HepG2 (cell line): ENCODE measurements around the gene OLFM1. TPM values are rescaled to one million over a fixed set of nuclear protein-coding genes. Genes with fewer than 3 reads are reported as not detected.

ENCODE experiments used
- ATAC-seq: fragments of 200-7000 bp; cut with Tn5 transposase; 3 replicates; pipeline ENCODE4 v1.9.1; 2020; ENCODE audit warnings: mild to moderate bottlenecking, moderate library complexity
- BruUV-seq: library from RNA; stranded (reverse); fragments of 400-500 nt; replicated peaks from 2 replicates; lab custom pipeline; 2021; lab: Mats Ljungman, UMichigan
- CTCF ChIA-PET: fragments of 300-600 bp; formaldehyde crosslinking; extraction: SDS; loops from one replicate; lab custom pipeline; 2021; ENCODE audit warnings: low total read pairs, inconsistent platforms, low intra/inter-chr PET ratio; lab: Yijun Ruan, JAX
- POLR2A ChIA-PET: fragments of 350-600 bp; sonication (Branson Sonifier 250); formaldehyde crosslinking; loops from one replicate; lab custom pipeline; 2020; ENCODE audit warnings: antibody characterized with exemption, inconsistent platforms; lab: Yijun Ruan, JAX
- DNase-seq: peaks from one replicate; pipeline ENCODE4 v3.0.0-alpha.2; 2015; ENCODE audit warnings: low spot score
- FAIRE-seq: peaks from 3 replicates; lab custom pipeline; 2011; peaks lifted over from hg19 to GRCh38; lab: Jason Lieb, UNC
- H2AFZ ChIP-seq: one replicate; pipeline ENCODE4 v1.6.1; 2011; ENCODE audit warnings: low read length, inconsistent platforms
- H3K27ac ChIP-seq: fragments of 300-600 bp; 3 replicates; pipeline ENCODE4 v1.8.0; 2011; ENCODE audit warnings: mixed run types, mild to moderate bottlenecking, mixed read lengths, low read length, inconsistent platforms; ENCODE audit not compliant: insufficient read depth; ENCODE audit errors: extremely low read length
- H3K27me3 ChIP-seq, 2 experiments: fragments of 200-600 bp in 1 of 2; 2 replicates in 1 of 2; 3 replicates in 1 of 2; pipeline versions ENCODE4 v1.6.0 to v1.8.0; 2011; ENCODE audit warnings: low read length in 2 of 2, mild to moderate bottlenecking in 2 of 2, moderate library complexity in 2 of 2, inconsistent platforms in 1 of 2; ENCODE audit not compliant: insufficient read depth in 2 of 2, control insufficient read depth in 1 of 2
- H3K36me3 ChIP-seq, 2 experiments: fragments of 200-600 bp in 1 of 2; replicated peaks in 1 of 2; 2 replicates in 1 of 2; 3 replicates in 1 of 2; pipeline versions ENCODE4 v1.5.1 to v1.8.0; 2011; ENCODE audit warnings: low read length in 2 of 2, inconsistent platforms in 1 of 2; ENCODE audit not compliant: insufficient read depth in 2 of 2, control insufficient read depth in 1 of 2
- H3K4me1 ChIP-seq: 2 replicates; pipeline ENCODE4 v1.5.1; 2012; ENCODE audit warnings: low read length, inconsistent platforms; ENCODE audit not compliant: insufficient read depth
- H3K4me2 ChIP-seq: 2 replicates; pipeline ENCODE4 v1.6.0; 2011; ENCODE audit warnings: low read depth, low read length, inconsistent platforms
- H3K4me3 ChIP-seq, 3 experiments: fragments of 200-600 bp in 1 of 3; sonication (generic), shearing (Covaris generic) in 1 of 3; replicated peaks in 1 of 3; 2 replicates each; pipeline ENCODE4 v1.5.1; 2011 to 2016; ENCODE audit warnings: low read length in 3 of 3, inconsistent platforms in 2 of 3, low read depth in 2 of 3, mild to moderate bottlenecking in 2 of 3, control low read depth in 1 of 3, mixed read lengths in 1 of 3; ENCODE audit not compliant: insufficient read depth in 1 of 3
- H3K79me2 ChIP-seq: one replicate; pipeline ENCODE4 v1.6.1; 2011; ENCODE audit warnings: low read length, inconsistent platforms; ENCODE audit not compliant: insufficient read depth
- H3K9ac ChIP-seq: 2 replicates; pipeline ENCODE4 v1.6.0; 2011; ENCODE audit warnings: mild to moderate bottlenecking, low read depth, low read length, inconsistent platforms; ENCODE audit not compliant: insufficient read depth
- H3K9me3 ChIP-seq: 2 replicates; pipeline ENCODE4 v1.5.1; 2012; ENCODE audit warnings: mild to moderate bottlenecking, low read length
- H4K20me1 ChIP-seq: 2 replicates; pipeline ENCODE4 v1.6.0; 2011; ENCODE audit warnings: inconsistent platforms, mild to moderate bottlenecking, low read length, moderate library complexity; ENCODE audit not compliant: insufficient read depth
- DMAP1 ChIP-seq: IDR thresholded peaks from 2 replicates; pipeline ENCODE4 v1.6.1; 2016
- ERF ChIP-seq: IDR thresholded peaks from 2 replicates; pipeline ENCODE4 v1.6.1; 2018; ENCODE audit warnings: missing biosample characterization, missing genetic modification reagents
- FOSL1 ChIP-seq: sonication (generic); formaldehyde crosslinking; IDR thresholded peaks from 2 replicates; pipeline ENCODE4 v1.9.0; 2021; ENCODE audit warnings: missing genetic modification reagents, borderline replicate concordance
- GTF3A ChIP-seq: sonication (generic); formaldehyde crosslinking; conservative IDR thresholded peaks from 2 replicates; pipeline ENCODE4 v1.4.0; 2020; ENCODE audit warnings: mild to moderate bottlenecking, missing genetic modification reagents
- NKX3-1 ChIP-seq: sonication (generic); formaldehyde crosslinking; IDR thresholded peaks from 2 replicates; pipeline ENCODE4 v1.5.0; 2020; ENCODE audit warnings: missing genetic modification reagents
- SATB2 ChIP-seq: sonication (generic); formaldehyde crosslinking; IDR thresholded peaks from 2 replicates; pipeline ENCODE4 v1.5.0; 2020; ENCODE audit warnings: missing genetic modification reagents
- SKIL ChIP-seq: sonication (generic); formaldehyde crosslinking; IDR thresholded peaks from 2 replicates; pipeline ENCODE4 v1.8.0; 2022; ENCODE audit warnings: missing genetic modification reagents, mild to moderate bottlenecking, moderate library complexity, borderline replicate concordance
- SOX5 ChIP-seq: IDR thresholded peaks from 2 replicates; pipeline ENCODE4 v1.6.1; 2016; ENCODE audit warnings: borderline replicate concordance
- ZNF354B ChIP-seq: sonication (generic); formaldehyde crosslinking; IDR thresholded peaks from 2 replicates; pipeline ENCODE4 v1.8.0; 2022; ENCODE audit warnings: mild to moderate bottlenecking, missing genetic modification reagents
- WGBS: methylation state at CpG from one replicate; pipeline ENCODE4 v1.1.6; 2017; ENCODE audit warnings: low lambda C conversion rate; 5-methylcytosine and 5-hydroxymethylcytosine counted together
- in situ Hi-C: cut with HindIII; loops from 2 replicates; pipeline ENCODE4 v1.10.0; 2017; ENCODE audit warnings: low pct_unique_long_range_greater_than_20kb; ENCODE audit not compliant: extremely low pct_ligation_motif_present
- intact Hi-C: fragments of 100-400 bp; cut with micrococcal nuclease; formaldehyde crosslinking; loops from one replicate; pipeline ENCODE4 v1.10.0; 2022; ENCODE audit not compliant: unreplicated experiment
- polyA plus RNA-seq, 8 experiments: library from polyadenylated mRNA; depleted of rRNA in 3 of 8; stranded (reverse) in 7 of 8; unstranded in 1 of 8; fragments of >200 nt; fragmentation: Illumina TruSeq in 4 of 8; extraction: Trizol in 4 of 8; gene quantifications; 2 replicates each; pipeline versions ENCODE4 v1.2.1 to v1.2.3, GENCODE V29; 2011 to 2016; ENCODE audit warnings: low read depth in 4 of 8, missing spikeins in 1 of 8, mixed read lengths in 1 of 8; ENCODE audit not compliant: insufficient read depth in 1 of 8
- total RNA-seq, 5 experiments: library from RNA; depleted of rRNA; stranded (reverse); fragments of >200 nt; fragmentation: Illumina TruSeq; extraction: Trizol; gene quantifications; 2 replicates each; pipeline ENCODE4 v1.2.3, GENCODE V29; 2016; ENCODE audit warnings: low read depth in 1 of 5
- TF ChIP-seq, protein P1 (sequence below): sonication (generic); formaldehyde crosslinking; IDR thresholded peaks from 2 replicates; pipeline ENCODE4 v1.4.0; 2020; ENCODE audit warnings: missing genetic modification reagents

Gene OLFM1
- total and polyA plus RNA-seq, 2 of the 13 experiments (the other 11 are each of a cell fraction or from before 2014, with no cell fraction given) = not detected

DNA sequence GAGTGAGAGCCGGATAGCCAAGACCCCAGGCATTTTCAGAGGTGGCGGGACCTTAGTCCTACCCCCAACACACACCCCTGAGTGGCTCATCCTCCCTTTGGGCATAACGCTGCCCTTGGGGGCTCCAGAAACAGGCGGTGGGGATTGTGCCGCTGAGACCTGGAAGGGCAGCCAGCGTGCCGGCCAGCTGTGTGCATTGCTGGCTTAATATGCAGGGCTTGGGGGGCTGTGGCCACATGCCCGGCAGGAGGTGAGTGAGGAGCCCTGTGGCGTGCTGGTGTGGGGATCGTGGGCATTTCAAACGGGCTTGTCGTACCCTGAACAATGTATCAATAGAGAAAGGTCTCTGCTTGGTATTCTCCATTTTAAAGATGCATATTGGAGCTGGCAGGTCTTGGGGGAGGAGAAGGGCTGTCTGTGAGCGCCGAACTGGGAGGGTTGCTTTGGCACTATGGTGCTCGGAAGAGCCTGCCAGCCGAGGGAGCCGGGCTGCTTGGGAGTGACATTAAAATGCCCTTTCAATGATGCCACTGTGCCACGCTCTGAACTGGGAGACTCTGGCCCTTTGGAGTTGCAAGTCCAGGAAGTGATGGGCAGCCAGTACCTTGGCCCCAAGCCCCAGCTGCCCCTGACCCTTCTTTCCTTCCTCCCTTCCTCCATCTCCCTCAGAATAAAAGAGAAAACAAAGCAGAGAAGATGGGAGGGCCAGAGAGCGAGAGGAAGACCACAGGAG, 11.2 kb upstream of the OLFM1 start:
- Histone ChIP-seq H4K20me1 (peaks cover 7% of the 10 kb centered on the region; the same call in 1 of the 2 replicates), H3K27ac (no peak overlapping the region), H3K79me2 (no peaks in the 10 kb centered on the region), H2AFZ (no peak overlapping the region), H3K27me3 (peaks cover 3 to 62% of the 10 kb centered on the region in 2 experiments; a peak in 3 of 5 replicates), H3K9ac (no peak overlapping the region), H3K4me3 (no peak overlapping the region), H3K9me3 (no peaks in the 10 kb centered on the region), H3K4me2 (no peak overlapping the region), H3K36me3 (no peaks in the 10 kb centered on the region), H3K4me1 (0 out of 2 replicates have a peak, but pooled peaks cover 7% of the 10 kb centered on the region)
- FAIRE-seq (no peak), ATAC-seq (no peak), DNase-seq (no peak)
- intact Hi-C loops (no loop called here), in situ Hi-C loops (no loop called here)
- ChIA-PET CTCF (no interaction called here), POLR2A (no interaction called here)
- TF ChIP-seq SOX5 (CRISPR knock-in tag) (no peak), NKX3-1 (CRISPR knock-in tag) (no peak), DMAP1 (CRISPR knock-in tag) (no peak)
- no TSS peak for BruUV-seq
- WGBS = 18% methylated on average over 6 of the region's 19 CpGs

DNA sequence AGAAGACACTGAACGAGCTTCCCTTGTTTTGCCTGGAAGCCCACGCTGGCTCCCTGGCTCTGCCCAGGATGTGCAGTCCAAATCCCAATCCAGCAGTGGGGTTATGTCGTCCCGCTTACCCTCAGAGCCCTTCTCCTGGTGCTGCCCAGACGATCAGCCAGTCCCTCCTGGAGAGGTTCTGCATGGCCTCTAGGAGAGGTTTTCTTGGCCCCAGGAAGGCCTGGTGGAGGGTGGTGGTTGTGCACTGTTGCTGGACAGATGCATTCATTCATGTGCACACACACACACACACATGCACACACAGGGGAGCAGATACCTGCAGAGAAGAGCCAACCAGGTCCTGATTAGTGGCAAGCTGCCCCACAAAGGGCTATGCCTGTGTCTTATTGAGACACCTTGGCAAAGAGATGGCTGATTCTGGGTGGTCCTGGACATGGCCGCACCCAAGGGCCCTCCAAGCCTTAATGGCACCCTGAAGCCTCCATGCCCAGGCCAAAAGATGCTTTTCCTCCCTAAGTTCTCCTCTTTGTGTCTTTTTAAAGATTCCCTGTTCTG, 10.5 kb upstream of the OLFM1 start:
- BruUV-seq = no TSS peak
- no peak overlapping the region for H3K4me3 ChIP-seq
- H3K9ac ChIP-seq = no peak overlapping the region
- H3K36me3 ChIP-seq = no peaks in the 10 kb centered on the region
- peaks cover 3 to 66% of the 10 kb centered on the region in 2 experiments; a peak in 4 of 5 replicates for H3K27me3 ChIP-seq
- in situ Hi-C loops (no loop called here), intact Hi-C loops (no loop called here)
- no peaks in the 10 kb centered on the region for H3K79me2 ChIP-seq
- CTCF ChIA-PET = no interaction called here
- no peak for FAIRE-seq
- H2AFZ ChIP-seq = no peak overlapping the region
- no peak overlapping the region for H3K27ac ChIP-seq
- WGBS = 8% methylated on average over 3 of the region's 6 CpGs
- ATAC-seq = no peak
- POLR2A ChIA-PET = no interaction called here
- no peaks in the 10 kb centered on the region for H3K9me3 ChIP-seq
- no peak overlapping the region for H3K4me2 ChIP-seq
- peaks cover 7% of the 10 kb centered on the region; the same call in 1 of the 2 replicates for H4K20me1 ChIP-seq
- no peak for DNase-seq
- H3K4me1 ChIP-seq = 0 out of 2 replicates have a peak, but pooled peaks cover 7% of the 10 kb centered on the region
- TF ChIP-seq FOSL1 (CRISPR knock-in tag) (no peak), GTF3A (CRISPR knock-in tag) (no peak), ERF (no peak), SATB2 (CRISPR knock-in tag) (no peak), ZNF354B (CRISPR knock-in tag) (no peak), SKIL (no peak)
- TF ChIP-seq, protein P1, sequence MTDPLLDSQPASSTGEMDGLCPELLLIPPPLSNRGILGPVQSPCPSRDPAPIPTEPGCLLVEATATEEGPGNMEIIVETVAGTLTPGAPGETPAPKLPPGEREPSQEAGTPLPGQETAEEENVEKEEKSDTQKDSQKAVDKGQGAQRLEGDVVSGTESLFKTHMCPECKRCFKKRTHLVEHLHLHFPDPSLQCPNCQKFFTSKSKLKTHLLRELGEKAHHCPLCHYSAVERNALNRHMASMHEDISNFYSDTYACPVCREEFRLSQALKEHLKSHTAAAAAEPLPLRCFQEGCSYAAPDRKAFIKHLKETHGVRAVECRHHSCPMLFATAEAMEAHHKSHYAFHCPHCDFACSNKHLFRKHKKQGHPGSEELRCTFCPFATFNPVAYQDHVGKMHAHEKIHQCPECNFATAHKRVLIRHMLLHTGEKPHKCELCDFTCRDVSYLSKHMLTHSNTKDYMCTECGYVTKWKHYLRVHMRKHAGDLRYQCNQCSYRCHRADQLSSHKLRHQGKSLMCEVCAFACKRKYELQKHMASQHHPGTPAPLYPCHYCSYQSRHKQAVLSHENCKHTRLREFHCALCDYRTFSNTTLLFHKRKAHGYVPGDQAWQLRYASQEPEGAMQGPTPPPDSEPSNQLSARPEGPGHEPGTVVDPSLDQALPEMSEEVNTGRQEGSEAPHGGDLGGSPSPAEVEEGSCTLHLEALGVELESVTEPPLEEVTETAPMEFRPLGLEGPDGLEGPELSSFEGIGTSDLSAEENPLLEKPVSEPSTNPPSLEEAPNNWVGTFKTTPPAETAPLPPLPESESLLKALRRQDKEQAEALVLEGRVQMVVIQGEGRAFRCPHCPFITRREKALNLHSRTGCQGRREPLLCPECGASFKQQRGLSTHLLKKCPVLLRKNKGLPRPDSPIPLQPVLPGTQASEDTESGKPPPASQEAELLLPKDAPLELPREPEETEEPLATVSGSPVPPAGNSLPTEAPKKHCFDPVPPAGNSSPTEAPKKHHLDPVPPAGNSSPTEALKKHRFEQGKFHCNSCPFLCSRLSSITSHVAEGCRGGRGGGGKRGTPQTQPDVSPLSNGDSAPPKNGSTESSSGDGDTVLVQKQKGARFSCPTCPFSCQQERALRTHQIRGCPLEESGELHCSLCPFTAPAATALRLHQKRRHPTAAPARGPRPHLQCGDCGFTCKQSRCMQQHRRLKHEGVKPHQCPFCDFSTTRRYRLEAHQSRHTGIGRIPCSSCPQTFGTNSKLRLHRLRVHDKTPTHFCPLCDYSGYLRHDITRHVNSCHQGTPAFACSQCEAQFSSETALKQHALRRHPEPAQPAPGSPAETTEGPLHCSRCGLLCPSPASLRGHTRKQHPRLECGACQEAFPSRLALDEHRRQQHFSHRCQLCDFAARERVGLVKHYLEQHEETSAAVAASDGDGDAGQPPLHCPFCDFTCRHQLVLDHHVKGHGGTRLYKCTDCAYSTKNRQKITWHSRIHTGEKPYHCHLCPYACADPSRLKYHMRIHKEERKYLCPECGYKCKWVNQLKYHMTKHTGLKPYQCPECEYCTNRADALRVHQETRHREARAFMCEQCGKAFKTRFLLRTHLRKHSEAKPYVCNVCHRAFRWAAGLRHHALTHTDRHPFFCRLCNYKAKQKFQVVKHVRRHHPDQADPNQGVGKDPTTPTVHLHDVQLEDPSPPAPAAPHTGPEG = no peak
